ENCODE data around the gene PRR18. TPM values are rescaled to one million over a fixed set of nuclear protein-coding genes. Genes with fewer than 3 reads are reported as not detected.

PRR18 gene
- total and polyA plus RNA-seq, 2 of the 8 experiments (the other 6 are each of a cell fraction or from before 2014, with no cell fraction given) = 0.08 to 0.19 TPM

DNA sequence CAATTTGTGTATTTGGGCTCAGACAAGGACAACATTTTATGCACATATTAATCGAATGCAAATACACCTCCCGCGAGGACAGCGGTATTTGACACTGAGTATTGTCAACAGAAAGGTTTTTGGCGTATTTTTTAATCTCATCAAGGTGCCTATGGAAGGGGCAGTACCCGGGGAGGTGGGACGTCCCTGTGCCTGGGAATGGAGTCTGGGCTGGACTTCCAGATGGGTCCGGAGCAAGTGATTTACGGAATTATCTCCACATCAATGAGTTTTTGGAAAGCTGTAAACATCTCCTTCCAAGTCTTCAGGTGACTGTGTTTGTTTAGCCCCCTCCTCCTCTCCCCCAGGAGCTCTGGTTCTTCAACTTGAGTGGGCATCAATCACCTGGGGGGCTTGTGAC, 39.8 kb downstream of the PRR18 start:
- FAIRE-seq (no peak), DNase-seq (ENCODE audit: low read depth in 1 of 2, low spot score in 2 of 2) (no peak)
- Histone ChIP-seq H3K79me2 (ENCODE audit: control insufficient read depth in 1 of 2, insufficient read depth in 2 of 2, low read length in 2 of 2) (no peaks in the 10 kb centered on the region), H4K20me1 (replicated peaks in 1 of 2; ENCODE audit: control insufficient read depth in 1 of 2, insufficient read depth in 2 of 2, low read length in 2 of 2) (no peaks in the 10 kb centered on the region), H3K9me3 (ENCODE audit: insufficient read depth in 2 of 2, low read depth in 1 of 2, low read length in 1 of 2) (no peaks in the 10 kb centered on the region), H2BK15ac (ENCODE audit: low read length) (no peak overlapping the region), H2AFZ (ENCODE audit: low read length) (no peak overlapping the region), H3K18ac (ENCODE audit: extremely low read depth, low read length) (no peak overlapping the region), H2BK12ac (ENCODE audit: low read depth, low read length) (no peak overlapping the region), H3K23ac (ENCODE audit: insufficient read length) (no peak overlapping the region), H2BK20ac (ENCODE audit: low read length) (no peak overlapping the region), H3K9ac (replicated peaks in 1 of 4; ENCODE audit: extremely low read depth in 1 of 4, low read depth in 3 of 4, low read length in 3 of 4) (no peak overlapping the region), H3K14ac (ENCODE audit: insufficient read length) (no peak overlapping the region), H3K36me3 (ENCODE audit: control insufficient read depth in 2 of 4, insufficient read depth in 4 of 4, low read length in 3 of 4) (no peaks in the 10 kb centered on the region), H3K4me3 (ENCODE audit: extremely low read depth in 1 of 4, insufficient read depth in 2 of 4, low read depth in 3 of 4, low read length in 4 of 4) (peak overlapping the region in 1 of 4 experiments; percentile 17; a peak in 1 of 8 replicates), H2BK5ac (ENCODE audit: low read depth, low read length) (no peak overlapping the region), H3K27me3 (replicated peaks in 1 of 4; ENCODE audit: control insufficient read depth in 3 of 4, extremely low read depth in 1 of 4, insufficient read depth in 3 of 4, low read length in 3 of 4) (peaks cover 0 to 19% (median 15%) of the 10 kb centered on the region in 4 experiments; a peak in 6 of 7 replicates), H3K27ac (ENCODE audit: low read depth, low read length) (no peak overlapping the region), H3K23me2 (ENCODE audit: low read depth, low read length) (no peaks in the 10 kb centered on the region), H2AK5ac (ENCODE audit: low read depth, low read length) (no peak overlapping the region), H4K91ac (replicated peaks; ENCODE audit: insufficient read length, low read length) (no peak overlapping the region), H2BK120ac (replicated peaks; ENCODE audit: low read depth, low read length) (no peak overlapping the region), H3K4me2 (ENCODE audit: insufficient read depth in 1 of 2, low read depth in 2 of 2, low read length in 2 of 2) (peak overlapping the region; percentile 9 to 35; a peak in 1 of 4 replicates), H4K8ac (ENCODE audit: extremely low read depth, insufficient read depth, low read length) (no peak overlapping the region), H3K79me1 (ENCODE audit: low read depth, low read length) (no peaks in the 10 kb centered on the region), H3K56ac (replicated peaks; ENCODE audit: insufficient read length, low read depth, low read length) (no peak overlapping the region), H3K4ac (replicated peaks; ENCODE audit: insufficient read length, low read depth, low read length) (no peak overlapping the region), H4K5ac (ENCODE audit: insufficient read length, low read depth, low read length) (no peak overlapping the region), H3K4me1 (replicated peaks in 1 of 4; ENCODE audit: control insufficient read depth in 3 of 4, insufficient read depth in 4 of 4, low read length in 3 of 4) (peaks cover 0 to 6% (median 1%) of the 10 kb centered on the region in 4 experiments; a peak in 4 of 7 replicates)
- 29% methylated on average over 9 of the region's 9 CpGs; no CpG with 5 or more reads in 1 of the 2 experiments for whole genome bisulfite sequencing, 2 experiments (ENCODE audit: extremely low coverage in 1 of 2, insufficient coverage in 1 of 2, insufficient read length in 1 of 2, insufficient replicate concordance in 2 of 2, low coverage in 1 of 2, low lambda C conversion rate in 2 of 2, missing lambda C conversion rate in 1 of 2)
- TF ChIP-seq, protein P1, sequence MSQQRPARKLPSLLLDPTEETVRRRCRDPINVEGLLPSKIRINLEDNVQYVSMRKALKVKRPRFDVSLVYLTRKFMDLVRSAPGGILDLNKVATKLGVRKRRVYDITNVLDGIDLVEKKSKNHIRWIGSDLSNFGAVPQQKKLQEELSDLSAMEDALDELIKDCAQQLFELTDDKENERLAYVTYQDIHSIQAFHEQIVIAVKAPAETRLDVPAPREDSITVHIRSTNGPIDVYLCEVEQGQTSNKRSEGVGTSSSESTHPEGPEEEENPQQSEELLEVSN (IDR thresholded peaks at IDR 0.05) = no peak
- TF ChIP-seq KDM4A (IDR thresholded peaks at IDR 0.05; ENCODE audit: low read depth, low read length, severe bottlenecking) (no peak), KDM5A (IDR thresholded peaks at IDR 0.05; ENCODE audit: low read length) (no peak), CEBPB (IDR thresholded peaks at IDR 0.05; ENCODE audit: low read depth, low read length) (no peak), CREB1 (IDR thresholded peaks at IDR 0.05) (no peak), BACH1 (IDR thresholded peaks at IDR 0.05; ENCODE audit: low read length) (no peak), HDAC2 (IDR thresholded peaks at IDR 0.05; ENCODE audit: borderline replicate concordance in 1 of 2, low read depth in 2 of 2, low read length in 2 of 2) (no peak), CTBP2 (IDR thresholded peaks at IDR 0.05; ENCODE audit: borderline replicate concordance, insufficient read depth, insufficient read length, low read length) (no peak), SRF (IDR thresholded peaks at IDR 0.05; ENCODE audit: low read depth, low read length) (no peak), CBX8 (IDR thresholded peaks at IDR 0.05; ENCODE audit: borderline replicate concordance, low read depth, low read length) (no peak)
- CTCF ChIA-PET (ENCODE audit: partially characterized antibody) = interaction anchor here (0.6 to 1.7 kb wide), 5 partner anchors 9 to 1905 kb away, joined by 3 to 8 read pairs (median 3); no protein-coding TSS in a partner anchor
- POLR2A ChIA-PET (ENCODE audit: partially characterized antibody) = no interaction called here

All from H1 (cell line).